ENCODE measurements around the gene OGG1. TPM values are rescaled to one million over a fixed set of nuclear protein-coding genes. Genes with fewer than 3 reads are reported as not detected.

OGG1 gene
- total and polyA plus RNA-seq, 7 experiments from 2014 or later = 18.4 to 42.9 (median 26.8) TPM

- POLR2A ChIA-PET = interaction anchor here (1.6 kb wide), 1 partner anchor 12 kb away, joined by 8 read pairs; no protein-coding TSS in a partner anchor
Observed at GRCh38 chr3:9779075-9779593, 29.4 kb downstream of the OGG1 start.

GRCh38 chr3:9779721-9780457 is 30.1 kb downstream of the OGG1 start:
- peak overlapping the region; percentile 23 for H3K4me3 ChIP-seq (ENCODE audit: low read length)
- Mint-ChIP-seq H3K4me3 (peak overlapping the region; percentile 41 to 82 (median 72)), H3K27me3 (no peaks in the 10 kb centered on the region), H3K9me3 (no peaks in the 10 kb centered on the region), H3K4me1 (peaks cover 43 to 63% (median 57%) of the 10 kb centered on the region in 7 donors), H3K36me3 (peaks cover 4 to 26% (median 11%) of the 10 kb centered on the region in 5 donors), H3K27ac (peak overlapping the region; percentile 1 to 90 (median 72))
- intact Hi-C loops (cut with micrococcal nuclease) = loop anchor here in 1 of 2 donors (1.0 kb wide), 2 partner anchors 11 to 12 kb away; partner anchors contain the start of genes CAMK1 and TADA3
- DNase-seq (peak in 7 of 9 donors; percentile 21 to 48 (median 38)), ATAC-seq (peak; percentile 80)
- no peaks in the 10 kb centered on the region for H3K9me3 ChIP-seq (ENCODE audit: control insufficient read depth in 2 of 3, low read length in 3 of 3)
- ChIA-PET CTCF (interaction anchor here (1.4 to 1.6 kb wide), 2 partner anchors 14 to 151 kb away, joined by 3 read pairs; no protein-coding TSS in a partner anchor), POLR2A (interaction anchor here (1.2 to 1.6 kb wide), 4 partner anchors 11 to 153 kb away, joined by 3 to 8 read pairs (median 4); partner anchors contain the start of genes ARPC4 and TADA3)
- no peaks in the 10 kb centered on the region for H3K27me3 ChIP-seq (ENCODE audit: control insufficient read depth in 2 of 2, insufficient read depth in 2 of 2, low read length in 2 of 2)
- peak overlapping the region; percentile 5 for H3K27ac ChIP-seq (ENCODE audit: low read depth, low read length)
- H3K36me3 ChIP-seq (ENCODE audit: control insufficient read depth in 2 of 3, insufficient read depth in 3 of 3, low read length in 3 of 3) = peaks cover 0 to 28% (median 0%) of the 10 kb centered on the region in 3 experiments
- peaks cover 33 to 39% of the 10 kb centered on the region in 2 donors for H3K4me1 ChIP-seq (ENCODE audit: control insufficient read depth in 2 of 2, insufficient read depth in 2 of 2, low read length in 2 of 2)

More at GRCh38 chr3:9779075-9779593, 29.4 kb downstream of the OGG1 start:
- no peak for ATAC-seq
- Histone ChIP-seq H3K36me3 (ENCODE audit: control insufficient read depth in 2 of 3, insufficient read depth in 3 of 3, low read length in 3 of 3) (peaks cover 0 to 26% (median 0%) of the 10 kb centered on the region in 3 experiments), H3K4me1 (ENCODE audit: control insufficient read depth in 2 of 2, insufficient read depth in 2 of 2, low read length in 2 of 2) (peaks cover 33 to 39% of the 10 kb centered on the region in 2 donors), H3K27me3 (ENCODE audit: control insufficient read depth in 2 of 2, insufficient read depth in 2 of 2, low read length in 2 of 2) (no peaks in the 10 kb centered on the region), H3K9me3 (ENCODE audit: control insufficient read depth in 2 of 3, low read length in 3 of 3) (no peaks in the 10 kb centered on the region), H3K4me3 (ENCODE audit: low read length) (no peak overlapping the region), H3K27ac (ENCODE audit: low read depth, low read length) (no peak overlapping the region)
- Mint-ChIP-seq H3K27ac (peak overlapping the region in 6 of 9 donors; percentile 1 to 90 (median 76)), H3K36me3 (peaks cover 4 to 25% (median 10%) of the 10 kb centered on the region in 5 donors), H3K4me3 (peak overlapping the region; percentile 4 to 81 (median 69)), H3K9me3 (no peaks in the 10 kb centered on the region), H3K4me1 (peaks cover 43 to 63% (median 57%) of the 10 kb centered on the region in 7 donors), H3K27me3 (no peaks in the 10 kb centered on the region)
- intact Hi-C loops (cut with micrococcal nuclease) = loop anchor here in 1 of 2 donors (1.0 kb wide), 1 partner anchor 10 kb away; the partner anchor contains the start of gene CAMK1
- CTCF ChIA-PET = interaction anchor here (1.4 kb wide), 1 partner anchor 152 kb away, joined by 3 read pairs; no protein-coding TSS in a partner anchor
- no peak for DNase-seq

DNA sequence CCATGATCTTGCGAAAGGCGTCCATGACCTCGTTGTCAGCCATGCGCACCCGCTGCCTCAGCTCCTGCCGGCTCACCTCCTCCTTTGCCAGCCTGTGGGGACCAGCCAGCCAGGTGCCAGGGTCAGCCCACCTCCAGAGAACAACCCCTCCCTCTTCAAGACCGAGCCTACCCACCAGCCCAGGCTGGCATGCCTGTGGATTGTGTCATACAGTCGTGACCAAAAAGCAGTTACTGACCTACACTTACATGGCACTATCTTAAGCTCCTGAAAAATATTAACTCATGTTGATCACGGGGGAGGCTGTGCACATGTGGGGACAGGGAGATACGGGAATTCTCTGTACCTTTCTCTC is 30.7 kb downstream of the OGG1 start:
- ATAC-seq (no peak), DNase-seq (peak in 1 of 9 donors; percentile 36)
- H3K27me3 ChIP-seq (ENCODE audit: control insufficient read depth in 2 of 2, insufficient read depth in 2 of 2, low read length in 2 of 2) = no peaks in the 10 kb centered on the region
- peaks cover 33 to 39% of the 10 kb centered on the region in 2 donors for H3K4me1 ChIP-seq (ENCODE audit: control insufficient read depth in 2 of 2, insufficient read depth in 2 of 2, low read length in 2 of 2)
- H3K4me3 ChIP-seq (ENCODE audit: low read length) = no peak overlapping the region
- no peaks in the 10 kb centered on the region for H3K9me3 ChIP-seq (ENCODE audit: control insufficient read depth in 2 of 3, low read length in 3 of 3)
- H3K4me1 Mint-ChIP-seq = peaks cover 43 to 64% (median 55%) of the 10 kb centered on the region in 7 donors
- ChIA-PET POLR2A (interaction anchor here (1.0 to 1.6 kb wide), 5 partner anchors 10 to 152 kb away, joined by 3 to 8 read pairs (median 4); partner anchors contain the start of genes ARPC4, CAMK1 and TADA3), CTCF (interaction anchor here (1.4 to 1.6 kb wide), 2 partner anchors 15 to 151 kb away, joined by 3 read pairs; no protein-coding TSS in a partner anchor)
- peaks cover 4 to 29% (median 15%) of the 10 kb centered on the region in 5 donors for H3K36me3 Mint-ChIP-seq
- H3K27ac ChIP-seq (ENCODE audit: low read depth, low read length) = peak overlapping the region; percentile 5
- H3K4me3 Mint-ChIP-seq = peak overlapping the region in 9 of 10 donors; percentile 41 to 82 (median 73)
- H3K9me3 Mint-ChIP-seq = no peaks in the 10 kb centered on the region
- intact Hi-C loops (cut with micrococcal nuclease) = loop anchor here in 1 of 2 donors (1.0 kb wide), 1 partner anchor 12 kb away; the partner anchor contains the start of gene TADA3
- H3K36me3 ChIP-seq (ENCODE audit: control insufficient read depth in 2 of 3, insufficient read depth in 3 of 3, low read length in 3 of 3) = peaks cover 0 to 34% (median 5%) of the 10 kb centered on the region in 3 experiments
- H3K27me3 Mint-ChIP-seq = no peaks in the 10 kb centered on the region
- peak overlapping the region in 8 of 9 donors; percentile 67 to 90 (median 76) for H3K27ac Mint-ChIP-seq

DNA sequence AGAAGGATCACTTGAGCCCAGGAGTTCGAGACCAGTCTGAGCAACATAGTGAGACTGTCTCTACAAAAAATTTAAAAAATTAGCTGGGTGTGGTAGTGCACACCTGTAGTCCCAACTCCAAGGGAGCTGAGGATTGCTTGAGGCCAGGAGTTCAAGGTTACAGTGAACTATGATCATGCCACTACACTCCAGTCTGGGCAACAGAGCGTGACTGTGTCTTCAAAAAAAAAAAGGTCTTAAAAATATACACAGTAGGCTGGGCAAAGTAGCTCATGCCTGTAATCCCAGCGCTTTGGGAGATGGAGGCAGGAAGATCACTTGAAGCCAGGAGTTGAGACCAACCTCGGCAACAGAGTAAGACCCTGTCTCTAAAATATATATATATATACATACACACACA is 31.2 kb downstream of the OGG1 start:
- peaks cover 4 to 31% (median 18%) of the 10 kb centered on the region in 5 donors for H3K36me3 Mint-ChIP-seq
- no peaks in the 10 kb centered on the region for H3K27me3 Mint-ChIP-seq
- Histone ChIP-seq H3K4me1 (ENCODE audit: control insufficient read depth in 2 of 2, insufficient read depth in 2 of 2, low read length in 2 of 2) (peaks cover 33 to 39% of the 10 kb centered on the region in 2 donors), H3K27me3 (ENCODE audit: control insufficient read depth in 2 of 2, insufficient read depth in 2 of 2, low read length in 2 of 2) (no peaks in the 10 kb centered on the region), H3K4me3 (ENCODE audit: low read length) (no peak overlapping the region), H3K9me3 (ENCODE audit: control insufficient read depth in 2 of 3, low read length in 3 of 3) (no peaks in the 10 kb centered on the region), H3K27ac (ENCODE audit: low read depth, low read length) (no peak overlapping the region), H3K36me3 (ENCODE audit: control insufficient read depth in 2 of 3, insufficient read depth in 3 of 3, low read length in 3 of 3) (peaks cover 0 to 39% (median 8%) of the 10 kb centered on the region in 3 experiments)
- intact Hi-C loops (cut with micrococcal nuclease) = loop anchor here in 1 of 2 donors (1.0 kb wide), 1 partner anchor 11 kb away; the partner anchor contains the start of gene TADA3
- H3K4me3 Mint-ChIP-seq = peak overlapping the region in 8 of 10 donors; percentile 41 to 82 (median 74)
- POLR2A ChIA-PET = interaction anchor here (1.0 to 1.8 kb wide), 5 partner anchors 11 to 152 kb away, joined by 3 to 4 read pairs (median 4); partner anchors contain the start of genes ARPC4, CAMK1 and TADA3
- DNase-seq = no peak
- no peak for ATAC-seq
- peak overlapping the region in 6 of 9 donors; percentile 67 to 90 (median 80) for H3K27ac Mint-ChIP-seq
- peaks cover 43 to 65% (median 57%) of the 10 kb centered on the region in 7 donors for H3K4me1 Mint-ChIP-seq
- no peaks in the 10 kb centered on the region for H3K9me3 Mint-ChIP-seq
- CTCF ChIA-PET = interaction anchor here (1.4 to 1.6 kb wide), 2 partner anchors 15 to 150 kb away, joined by 3 read pairs; no protein-coding TSS in a partner anchor

GRCh38 chr3:9781551-9781950 is 31.8 kb downstream of the OGG1 start:
- intact Hi-C loops (cut with micrococcal nuclease) = no loop called here

More at GRCh38 chr3:9781551-9781950, 31.8 kb downstream of the OGG1 start:
- Mint-ChIP-seq H3K27me3 (no peaks in the 10 kb centered on the region), H3K36me3 (peaks cover 4 to 36% (median 24%) of the 10 kb centered on the region in 5 donors), H3K4me3 (peak overlapping the region in 3 of 10 donors; percentile 2 to 77 (median 37)), H3K27ac (peak overlapping the region in 2 of 9 donors; percentile 58 to 81), H3K9me3 (no peaks in the 10 kb centered on the region), H3K4me1 (peaks cover 42 to 65% (median 58%) of the 10 kb centered on the region in 7 donors)
- no peak for ATAC-seq
- no peaks in the 10 kb centered on the region for H3K27me3 ChIP-seq (ENCODE audit: control insufficient read depth in 2 of 2, insufficient read depth in 2 of 2, low read length in 2 of 2)
- H3K4me1 ChIP-seq (ENCODE audit: control insufficient read depth in 2 of 2, insufficient read depth in 2 of 2, low read length in 2 of 2) = peaks cover 33 to 39% of the 10 kb centered on the region in 2 donors
- H3K9me3 ChIP-seq (ENCODE audit: control insufficient read depth in 2 of 3, low read length in 3 of 3) = no peaks in the 10 kb centered on the region
- H3K27ac ChIP-seq (ENCODE audit: low read depth, low read length) = no peak overlapping the region
- H3K4me3 ChIP-seq (ENCODE audit: low read length) = no peak overlapping the region
- CTCF ChIA-PET = interaction anchor here (0.6 to 0.7 kb wide), 2 partner anchors 48 to 55 kb away, joined by 3 read pairs; no protein-coding TSS in a partner anchor
- no peak for DNase-seq
- peaks cover 0 to 45% (median 10%) of the 10 kb centered on the region in 3 experiments for H3K36me3 ChIP-seq (ENCODE audit: control insufficient read depth in 2 of 3, insufficient read depth in 3 of 3, low read length in 3 of 3)
- POLR2A ChIA-PET = interaction anchor here (0.6 to 1.8 kb wide), 4 partner anchors 9 to 406 kb away, joined by 3 to 6 read pairs (median 4); partner anchors contain the start of genes ARPC4 and TADA3

Measured in naive thymus-derived CD4-positive, alpha-beta T cell (primary cell).